ENCODE measurements around the gene ETV1. TPM values are rescaled to one million over a fixed set of nuclear protein-coding genes. Genes with fewer than 3 reads are reported as not detected.

ETV1 gene
- total and polyA plus RNA-seq, 9 of the 15 experiments (the other 6 are each of a cell fraction or from before 2014, with no cell fraction given) = 7.2 to 27.4 (median 14.0) TPM

DNA sequence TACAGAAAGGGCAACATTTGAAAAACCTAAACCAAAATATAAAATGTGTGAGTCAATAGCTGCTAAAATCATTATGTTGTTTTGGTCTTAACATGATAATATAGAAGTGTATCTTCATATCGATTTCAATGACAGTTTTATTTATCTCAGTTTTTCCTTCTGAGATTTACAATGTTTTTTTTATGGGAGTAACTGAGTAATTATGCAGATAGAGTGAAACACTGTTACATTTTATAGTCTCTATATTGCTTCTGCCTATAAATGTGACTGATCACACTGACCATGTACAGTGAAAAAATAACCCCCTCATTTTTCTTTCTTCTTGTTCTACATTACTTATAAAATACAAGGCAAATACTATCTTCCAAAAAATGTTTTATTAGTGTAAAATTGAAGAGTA is 81.6 kb downstream of the ETV1 start:
- H2AFZ ChIP-seq (ENCODE audit: low read depth, low read length) = no peak overlapping the region
- 0 out of 3 replicates have a peak, but pooled peaks cover 4% of the 10 kb centered on the region for H3K36me3 ChIP-seq (ENCODE audit: control insufficient read depth, insufficient read depth, low read length)
- H3K79me2 ChIP-seq (ENCODE audit: control insufficient read depth, insufficient read depth, low read length) = no peaks in the 10 kb centered on the region
- 39% methylated on average over 1 of the region's 1 CpG for WGBS (ENCODE audit: insufficient coverage, low coverage, missing lambda C conversion rate)
- no TSS peak for BruUV-seq (replicated peaks)
- H3K9ac ChIP-seq (ENCODE audit: insufficient read depth in 1 of 2, low read depth in 2 of 2, low read length in 2 of 2) = no peak overlapping the region
- H3K27me3 ChIP-seq (ENCODE audit: control insufficient read depth in 2 of 2, insufficient read depth in 2 of 2, low read length in 2 of 2) = no peaks in the 10 kb centered on the region
- CTCF ChIA-PET (ENCODE audit: low intra/inter-chr PET ratio) = no interaction called here
- FAIRE-seq (no peak), ATAC-seq (no peak), DNase-seq (ENCODE audit: extremely low read depth in 1 of 4, low spot score in 3 of 4) (no peak)
- H3K4me1 ChIP-seq (replicated peaks in 1 of 2; ENCODE audit: control insufficient read depth in 2 of 2, insufficient read depth in 2 of 2, low read length in 2 of 2) = no peaks in the 10 kb centered on the region
- H4K20me1 ChIP-seq (replicated peaks; ENCODE audit: control insufficient read depth, insufficient read depth, low read length) = no peaks in the 10 kb centered on the region
- POLR2A ChIA-PET = interaction anchor here (1.0 kb wide), 1 partner anchor 25 kb away, joined by 3 read pairs; no protein-coding TSS in a partner anchor
- H3K9me3 ChIP-seq (replicated peaks; ENCODE audit: control insufficient read depth, insufficient read depth, low read depth, low read length) = no peaks in the 10 kb centered on the region
- no peak for TF ChIP-seq MTF1 (CRISPR knock-in tag; IDR thresholded peaks at IDR 0.05; ENCODE audit: borderline replicate concordance)
- TF ChIP-seq ETS2 (tag; IDR thresholded peaks at IDR 0.05; ENCODE audit: borderline replicate concordance, poor library complexity, severe bottlenecking) = no peak
- TF ChIP-seq STAG1 (CRISPR knock-in tag; IDR thresholded peaks at IDR 0.05; ENCODE audit: borderline replicate concordance) = no peak
- TF ChIP-seq WHSC1 (IDR thresholded peaks at IDR 0.05; ENCODE audit: low read length) = no peak
- no peak for TF ChIP-seq SOX6 (IDR thresholded peaks at IDR 0.05)
- no peak for TF ChIP-seq SMAD1 (IDR thresholded peaks at IDR 0.05; ENCODE audit: low read depth, low read length, partially characterized antibody)
- no peak for TF ChIP-seq ZNF707 (CRISPR knock-in tag; conservative IDR thresholded peaks at IDR 0.05)
- TF ChIP-seq XRCC4 (IDR thresholded peaks at IDR 0.05; ENCODE audit: extremely low read depth, insufficient read depth, insufficient read length) = no peak
- TF ChIP-seq NR2C1 (IDR thresholded peaks at IDR 0.05) = no peak
- no peak for TF ChIP-seq NR2C1 (tag; IDR thresholded peaks at IDR 0.05)
- no peak for TF ChIP-seq SRF (CRISPR knock-in tag; IDR thresholded peaks at IDR 0.05)
- TF ChIP-seq BRD4 (IDR thresholded peaks at IDR 0.05) = no peak
- TF ChIP-seq, protein P1, sequence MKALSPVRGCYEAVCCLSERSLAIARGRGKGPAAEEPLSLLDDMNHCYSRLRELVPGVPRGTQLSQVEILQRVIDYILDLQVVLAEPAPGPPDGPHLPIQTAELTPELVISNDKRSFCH (CRISPR knock-in tag; IDR thresholded peaks at IDR 0.05) = no peak
- TF ChIP-seq, protein P1 (tag; IDR thresholded peaks at IDR 0.05) = no peak
- no peak for TF ChIP-seq MED1 (CRISPR knock-in tag; IDR thresholded peaks at IDR 0.05; ENCODE audit: borderline replicate concordance)
- TF ChIP-seq, protein P2, sequence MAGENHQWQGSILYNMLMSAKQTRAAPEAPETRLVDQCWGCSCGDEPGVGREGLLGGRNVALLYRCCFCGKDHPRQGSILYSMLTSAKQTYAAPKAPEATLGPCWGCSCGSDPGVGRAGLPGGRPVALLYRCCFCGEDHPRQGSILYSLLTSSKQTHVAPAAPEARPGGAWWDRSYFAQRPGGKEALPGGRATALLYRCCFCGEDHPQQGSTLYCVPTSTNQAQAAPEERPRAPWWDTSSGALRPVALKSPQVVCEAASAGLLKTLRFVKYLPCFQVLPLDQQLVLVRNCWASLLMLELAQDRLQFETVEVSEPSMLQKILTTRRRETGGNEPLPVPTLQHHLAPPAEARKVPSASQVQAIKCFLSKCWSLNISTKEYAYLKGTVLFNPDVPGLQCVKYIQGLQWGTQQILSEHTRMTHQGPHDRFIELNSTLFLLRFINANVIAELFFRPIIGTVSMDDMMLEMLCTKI (IDR thresholded peaks at IDR 0.05; ENCODE audit: partially characterized antibody) = no peak
- no peak for TF ChIP-seq ZNF253 (CRISPR knock-in tag; conservative IDR thresholded peaks at IDR 0.05)
- no peak overlapping the region for H3K4me2 ChIP-seq (ENCODE audit: insufficient read depth, low read length)
- H3K9me1 ChIP-seq (ENCODE audit: control insufficient read depth, insufficient read depth, low read length) = no peaks in the 10 kb centered on the region
- H3K27ac ChIP-seq (ENCODE audit: extremely low read depth, low read depth, low read length) = no peak overlapping the region
- no peak overlapping the region for H3K4me3 ChIP-seq
- in situ Hi-C loops (cut with MboI) = loop anchor here (10.0 kb wide), 1 partner anchor 1603 kb away; no protein-coding TSS in a partner anchor
- intact Hi-C loops (cut with micrococcal nuclease) = no loop called here
